H1 (cell line): ENCODE results near the gene SLFN14. TPM values are rescaled to one million over a fixed set of nuclear protein-coding genes. Genes with fewer than 3 reads are reported as not detected.

Experiments
- MAX ChIP-seq: IDR thresholded peaks from 2 replicates; pipeline ENCODE4 v1.6.1; 2012; ENCODE audit warnings: inconsistent platforms
- SUZ12 ChIP-seq: fragments of 200-600 bp; sonication (generic); IDR thresholded peaks from 2 replicates; pipeline ENCODE4 v1.6.1; 2012; ENCODE audit warnings: mild to moderate bottlenecking, inconsistent platforms, low read length, moderate library complexity, mixed read lengths
- polyA plus RNA-seq, 7 experiments: library from polyadenylated mRNA; depleted of rRNA in 3 of 7; stranded (reverse) in 5 of 7; unstranded in 2 of 7; fragments of >200 nt in 5 of 7; fragments of 200-250 nt in 2 of 7; gene quantifications; 1 replicate in 5 of 7; 2 replicates in 1 of 7; 4 replicates in 1 of 7; pipeline versions ENCODE4 v1.2.1 to v1.2.3, GENCODE V29; 2011 to 2013; ENCODE audit warnings: missing spikeins in 2 of 7, mixed read lengths in 2 of 7
- total RNA-seq: library from RNA; stranded (reverse); fragmentation: NEBNext Ultra II Directional; extraction: Animal tissue kit (Norgen Biotek cat#: 25700); gene quantifications from 2 replicates; pipeline ENCODE4 v1.2.1, GENCODE V29; 2021

SLFN14 gene
- total and polyA plus RNA-seq, 2 of the 8 experiments (the other 6 are each of a cell fraction or from before 2014, with no cell fraction given) = 0.03 TPM; not detected in 1

- TF ChIP-seq MAX = no peak
- TF ChIP-seq SUZ12 = no peak
Observed at GRCh38 chr17:35553310-35553709, 7.3 kb downstream of the SLFN14 start (continued).
